Peyer's patch (tissue), 4 donors: ENCODE results near the gene PDE2A.

Experiments used
- CTCF ChIP-seq, 6 experiments: fragments of 450-650 bp in 4 of 6; fragments of 200-600 bp in 2 of 6; sonication (generic) in 1 of 6; IDR thresholded peaks; one replicate each; pipeline ENCODE4 v1.5.1; 2017 to 2019; ENCODE audit warnings: antibody characterized with exemption in 6 of 6, mild to moderate bottlenecking in 3 of 6, moderate library complexity in 1 of 6
- POLR2A ChIP-seq, 2 donors: fragments of 450-650 bp; IDR thresholded peaks; one replicate each; pipeline ENCODE4 v1.5.1; 2017; ENCODE audit warnings: antibody characterized with exemption in 2 of 2, mild to moderate bottlenecking in 2 of 2, moderate library complexity in 2 of 2

GRCh38 chr11:72662036-72662435, 12.2 kb downstream of the PDE2A start:
- TF ChIP-seq CTCF (IDR thresholded peaks at IDR 0.05) (no peak), POLR2A (IDR thresholded peaks at IDR 0.05) (no peak)
